ENCODE results near the gene ST8SIA5.

The ST8SIA5 gene

DNA sequence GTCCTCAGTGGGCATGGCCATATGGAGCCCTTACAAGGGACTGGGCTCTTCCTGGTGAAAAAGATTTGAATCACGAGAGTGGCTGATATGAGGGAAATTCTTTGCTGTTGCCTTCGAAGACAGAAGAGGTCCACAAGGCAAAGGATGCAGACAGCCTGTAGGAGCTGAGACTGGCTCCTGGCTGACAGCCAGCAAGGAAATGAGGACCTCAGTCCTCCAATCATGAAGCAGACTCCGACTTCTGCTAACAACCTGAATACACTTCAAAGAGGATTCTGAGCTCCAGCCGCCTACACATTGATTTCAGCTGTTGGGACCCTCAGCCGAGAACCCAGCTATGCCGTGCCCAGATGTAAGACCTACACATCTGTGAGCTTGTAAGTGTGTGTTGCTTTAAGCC, 3.0 kb upstream of the ST8SIA5 start:
- Histone ChIP-seq H3K4me2 (no peak overlapping the region), H3K27me3 (ENCODE audit: insufficient read depth, low read depth) (no peaks in the 10 kb centered on the region), H2AFZ (ENCODE audit: low read depth) (no peak overlapping the region), H4K20me1 (ENCODE audit: insufficient read depth) (no peaks in the 10 kb centered on the region), H3K27ac (no peak overlapping the region), H3K36me3 (ENCODE audit: insufficient read depth) (no peaks in the 10 kb centered on the region), H3K4me1 (ENCODE audit: low read depth, poor library complexity, severe bottlenecking) (no peaks in the 10 kb centered on the region), H3K4me3 (IDR thresholded peaks at IDR 0.05; ENCODE audit: insufficient read depth, low read depth, low read length) (no peak overlapping the region), H3K9ac (no peak overlapping the region), H3K79me2 (ENCODE audit: insufficient read depth, low read depth) (no peaks in the 10 kb centered on the region)
- TF ChIP-seq, protein P1, sequence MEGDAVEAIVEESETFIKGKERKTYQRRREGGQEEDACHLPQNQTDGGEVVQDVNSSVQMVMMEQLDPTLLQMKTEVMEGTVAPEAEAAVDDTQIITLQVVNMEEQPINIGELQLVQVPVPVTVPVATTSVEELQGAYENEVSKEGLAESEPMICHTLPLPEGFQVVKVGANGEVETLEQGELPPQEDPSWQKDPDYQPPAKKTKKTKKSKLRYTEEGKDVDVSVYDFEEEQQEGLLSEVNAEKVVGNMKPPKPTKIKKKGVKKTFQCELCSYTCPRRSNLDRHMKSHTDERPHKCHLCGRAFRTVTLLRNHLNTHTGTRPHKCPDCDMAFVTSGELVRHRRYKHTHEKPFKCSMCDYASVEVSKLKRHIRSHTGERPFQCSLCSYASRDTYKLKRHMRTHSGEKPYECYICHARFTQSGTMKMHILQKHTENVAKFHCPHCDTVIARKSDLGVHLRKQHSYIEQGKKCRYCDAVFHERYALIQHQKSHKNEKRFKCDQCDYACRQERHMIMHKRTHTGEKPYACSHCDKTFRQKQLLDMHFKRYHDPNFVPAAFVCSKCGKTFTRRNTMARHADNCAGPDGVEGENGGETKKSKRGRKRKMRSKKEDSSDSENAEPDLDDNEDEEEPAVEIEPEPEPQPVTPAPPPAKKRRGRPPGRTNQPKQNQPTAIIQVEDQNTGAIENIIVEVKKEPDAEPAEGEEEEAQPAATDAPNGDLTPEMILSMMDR (conservative IDR thresholded peaks at IDR 0.05; ENCODE audit: low read depth, low read length) = no peak

DNA sequence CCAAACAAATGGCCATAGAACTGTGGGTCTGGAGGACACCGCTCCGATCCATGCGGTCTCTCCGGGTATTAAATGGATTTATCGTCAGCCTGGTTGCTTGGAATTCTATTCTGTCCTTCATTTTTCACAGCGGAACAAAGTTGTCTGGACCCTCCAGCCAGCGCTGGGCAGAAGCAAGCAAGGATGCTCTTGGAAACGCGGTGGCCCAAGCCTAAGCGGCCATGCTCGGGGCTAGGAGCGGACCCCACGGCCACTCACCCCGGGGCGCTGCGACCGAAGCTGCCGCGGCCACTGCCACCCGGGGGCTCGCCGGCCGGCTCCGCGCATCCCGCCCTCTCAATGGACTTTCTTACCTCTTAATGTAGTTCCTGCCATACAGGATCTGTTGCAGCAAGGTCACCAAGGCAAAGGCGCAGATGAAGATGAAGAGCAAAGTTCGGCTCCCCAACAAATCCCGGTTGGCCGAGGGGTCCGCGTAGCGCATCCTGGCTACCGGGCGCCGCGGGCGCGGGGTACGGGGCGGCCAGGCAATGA, 761 bp downstream of the ST8SIA5 start:
- Histone ChIP-seq H3K4me1 (ENCODE audit: low read depth, poor library complexity, severe bottlenecking) (no peaks in the 10 kb centered on the region), H3K4me2 (no peak overlapping the region), H2AFZ (ENCODE audit: low read depth) (no peak overlapping the region), H3K27me3 (ENCODE audit: insufficient read depth, low read depth) (no peaks in the 10 kb centered on the region), H3K9ac (no peak overlapping the region), H3K36me3 (ENCODE audit: insufficient read depth) (no peaks in the 10 kb centered on the region), H3K4me3 (IDR thresholded peaks at IDR 0.05; ENCODE audit: insufficient read depth, low read depth, low read length) (no peak overlapping the region), H3K79me2 (ENCODE audit: insufficient read depth, low read depth) (no peaks in the 10 kb centered on the region), H3K27ac (no peak overlapping the region), H4K20me1 (ENCODE audit: insufficient read depth) (no peaks in the 10 kb centered on the region)
- TF ChIP-seq, protein P1 (conservative IDR thresholded peaks at IDR 0.05; ENCODE audit: low read depth, low read length) = no peak

DNA sequence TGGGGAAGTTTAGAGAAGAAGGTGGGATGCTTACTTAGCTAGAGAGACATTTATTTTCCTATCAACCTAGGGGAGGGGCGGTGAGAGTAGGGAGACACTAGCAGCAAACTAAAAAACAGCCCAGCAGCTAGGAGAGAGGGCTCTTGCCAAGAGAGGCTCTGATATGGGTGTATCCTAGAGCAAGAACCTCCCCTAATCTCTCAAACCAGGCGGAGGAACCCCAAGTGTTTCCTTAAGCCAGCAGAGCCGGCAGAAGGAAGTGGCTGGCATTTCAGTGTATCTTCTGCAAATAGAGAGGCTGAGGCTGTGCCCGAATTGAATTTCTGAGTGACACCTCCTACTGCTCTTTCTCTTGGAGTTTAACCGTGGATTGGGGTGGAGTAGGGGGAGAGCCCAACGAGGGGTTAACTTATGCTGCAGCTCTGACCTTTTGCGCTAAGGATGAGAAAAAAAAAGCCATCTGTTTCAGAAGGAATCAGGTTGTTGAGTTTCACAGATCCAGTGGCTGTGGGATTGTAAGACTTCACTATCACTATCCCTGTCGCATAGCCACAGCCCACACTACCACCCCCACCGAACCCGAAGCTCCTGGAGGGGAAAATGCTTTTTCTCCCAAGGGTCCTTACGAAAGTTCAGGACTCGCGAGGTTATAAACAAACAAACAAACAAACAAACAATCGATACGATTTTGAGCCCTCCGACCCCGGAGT, 1.4 kb downstream of the ST8SIA5 start:
- Histone ChIP-seq H3K4me2 (no peak overlapping the region), H3K27ac (no peak overlapping the region), H3K79me2 (ENCODE audit: insufficient read depth, low read depth) (no peaks in the 10 kb centered on the region), H3K4me1 (ENCODE audit: low read depth, poor library complexity, severe bottlenecking) (no peaks in the 10 kb centered on the region), H3K9ac (no peak overlapping the region), H3K27me3 (ENCODE audit: insufficient read depth, low read depth) (no peaks in the 10 kb centered on the region), H2AFZ (ENCODE audit: low read depth) (no peak overlapping the region), H3K36me3 (ENCODE audit: insufficient read depth) (no peaks in the 10 kb centered on the region), H4K20me1 (ENCODE audit: insufficient read depth) (no peaks in the 10 kb centered on the region), H3K4me3 (IDR thresholded peaks at IDR 0.05; ENCODE audit: insufficient read depth, low read depth, low read length) (no peak overlapping the region)
- TF ChIP-seq, protein P1 (conservative IDR thresholded peaks at IDR 0.05; ENCODE audit: low read depth, low read length) = no peak

DNA sequence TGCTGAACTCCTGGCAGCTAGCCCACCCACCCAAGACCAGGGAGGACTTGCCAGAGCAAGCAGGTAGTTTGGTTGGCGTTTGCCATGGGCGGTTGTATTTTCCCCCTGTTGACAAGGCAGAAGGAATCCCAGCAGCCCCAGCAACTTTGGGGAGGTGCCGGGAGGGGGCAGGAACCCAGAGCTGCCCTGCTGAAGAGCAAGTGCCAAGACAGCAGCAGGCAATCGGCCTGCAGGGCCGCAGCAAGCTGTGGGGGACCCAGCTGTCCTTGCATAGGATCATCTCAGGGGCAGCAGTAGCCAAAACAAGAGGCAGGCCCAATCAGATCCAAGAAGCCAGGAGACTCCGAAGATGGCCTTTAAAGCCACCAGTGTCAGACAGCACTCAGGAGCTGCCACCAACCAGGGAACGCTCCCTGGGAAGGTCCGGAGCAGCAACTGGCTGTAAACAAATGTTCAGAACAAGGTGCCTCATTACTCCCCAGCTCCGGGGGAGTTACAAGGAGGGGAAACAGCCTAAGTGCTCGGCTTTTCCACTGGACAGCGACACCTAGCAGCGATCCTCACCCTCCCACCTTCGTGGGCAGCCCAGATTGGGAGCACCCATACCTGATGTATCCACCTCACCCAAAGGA, 2.1 kb downstream of the ST8SIA5 start:
- no peak overlapping the region for H3K4me2 ChIP-seq
- H3K27me3 ChIP-seq (ENCODE audit: insufficient read depth, low read depth) = no peaks in the 10 kb centered on the region

More for the DNA sequence above, 2.1 kb downstream of the ST8SIA5 start:
- no peak overlapping the region for H3K4me3 ChIP-seq (IDR thresholded peaks at IDR 0.05; ENCODE audit: insufficient read depth, low read depth, low read length)
- no peak overlapping the region for H3K27ac ChIP-seq
- H3K4me1 ChIP-seq (ENCODE audit: low read depth, poor library complexity, severe bottlenecking) = no peaks in the 10 kb centered on the region
- H3K9ac ChIP-seq = no peak overlapping the region
- H3K79me2 ChIP-seq (ENCODE audit: insufficient read depth, low read depth) = no peaks in the 10 kb centered on the region
- no peaks in the 10 kb centered on the region for H4K20me1 ChIP-seq (ENCODE audit: insufficient read depth)
- TF ChIP-seq, protein P1 (conservative IDR thresholded peaks at IDR 0.05; ENCODE audit: low read depth, low read length) = no peak
- no peaks in the 10 kb centered on the region for H3K36me3 ChIP-seq (ENCODE audit: insufficient read depth)
- no peak overlapping the region for H2AFZ ChIP-seq (ENCODE audit: low read depth)

Measured in KMS-11 (cell line).